GM21367 (cell line): ENCODE results near the gene CARHSP1.
"Not testable (repeated sequence)": the region's sequence is repeated elsewhere in the genome, so short reads cannot be mapped to it uniquely, and the experiment has no call there.

ENCODE experiments used
- ATAC-seq: cut with Tn5 transposase; IDR thresholded peaks from one replicate; pipeline ENCODE4 v1.9.1; 2021; ENCODE audit not compliant: unreplicated experiment

CARHSP1 gene

DNA sequence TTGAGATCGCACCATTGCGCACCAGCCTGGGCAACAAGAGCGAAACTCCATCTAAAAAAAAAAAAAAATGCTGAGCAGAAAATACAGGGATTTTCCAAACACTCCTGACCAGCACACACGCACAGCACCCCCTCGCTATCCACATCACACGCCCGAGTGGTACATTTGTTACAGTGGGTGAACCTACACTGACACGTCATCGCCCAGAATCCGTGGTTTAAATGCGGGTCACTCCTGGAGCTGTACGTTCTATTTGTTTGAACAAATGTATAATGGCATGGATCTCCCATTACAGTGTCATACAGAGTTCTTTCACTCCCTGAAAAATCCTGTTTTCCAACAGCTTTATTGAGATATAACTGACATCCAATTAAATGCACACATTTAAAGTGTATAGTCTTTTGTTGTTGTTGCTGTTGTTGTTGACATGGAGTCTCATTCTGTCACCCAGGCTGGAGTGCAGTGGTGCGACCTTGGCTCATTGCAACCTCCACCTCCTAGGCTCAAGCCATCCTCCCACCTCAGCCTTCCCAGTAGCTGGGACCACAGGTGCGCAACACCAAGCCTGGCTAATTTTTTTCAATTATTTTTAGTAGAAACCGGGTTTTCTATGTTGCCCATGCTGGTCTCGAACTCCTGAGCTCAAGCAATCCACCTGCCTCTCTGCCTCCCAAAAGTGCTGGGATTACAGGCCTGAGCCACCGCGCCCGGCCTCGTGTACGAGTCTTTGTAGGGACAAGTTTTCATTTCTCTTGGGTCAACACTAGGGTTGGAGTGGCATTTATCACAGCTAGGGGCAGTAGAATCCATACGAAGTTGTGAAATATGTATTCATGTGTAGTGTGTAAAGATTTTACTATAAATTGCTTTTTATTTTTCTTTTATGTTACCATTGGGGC is 4.4 kb upstream of the CARHSP1 start:
- no peak for ATAC-seq

DNA sequence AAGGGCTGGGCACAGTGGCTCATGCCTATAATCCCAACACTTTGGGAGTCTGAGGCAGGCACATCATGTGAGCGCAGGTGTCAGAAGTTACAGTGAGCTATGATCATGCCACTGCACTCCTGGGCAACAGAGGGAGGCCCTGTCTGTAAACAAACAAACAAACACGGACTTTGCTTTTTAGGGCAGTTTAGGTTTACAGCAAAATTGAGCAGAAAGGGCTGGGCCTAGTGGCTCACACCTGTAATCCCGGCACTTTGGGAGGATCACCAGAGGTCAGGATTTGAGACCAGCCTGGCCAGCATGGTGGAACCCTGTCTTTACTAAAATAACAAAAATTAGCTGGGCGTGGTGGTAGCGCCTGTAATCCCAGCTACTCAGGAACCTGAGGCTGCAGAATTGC is 3.3 kb upstream of the CARHSP1 start:
- no peak for ATAC-seq

DNA sequence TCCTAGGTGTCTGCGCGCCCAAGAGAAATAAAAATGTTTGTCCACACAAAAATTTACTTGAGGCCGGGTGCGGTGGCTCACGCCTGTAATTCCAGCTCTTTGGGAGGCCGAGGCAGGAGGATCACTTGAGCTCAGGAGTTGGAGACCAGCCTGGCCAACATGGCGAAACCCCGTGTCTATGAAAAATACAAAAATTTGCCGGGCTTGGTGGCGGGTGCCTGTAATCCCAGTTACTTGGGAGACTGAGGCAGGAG is 1.1 kb upstream of the CARHSP1 start:
- not testable (repeated sequence) for ATAC-seq

DNA sequence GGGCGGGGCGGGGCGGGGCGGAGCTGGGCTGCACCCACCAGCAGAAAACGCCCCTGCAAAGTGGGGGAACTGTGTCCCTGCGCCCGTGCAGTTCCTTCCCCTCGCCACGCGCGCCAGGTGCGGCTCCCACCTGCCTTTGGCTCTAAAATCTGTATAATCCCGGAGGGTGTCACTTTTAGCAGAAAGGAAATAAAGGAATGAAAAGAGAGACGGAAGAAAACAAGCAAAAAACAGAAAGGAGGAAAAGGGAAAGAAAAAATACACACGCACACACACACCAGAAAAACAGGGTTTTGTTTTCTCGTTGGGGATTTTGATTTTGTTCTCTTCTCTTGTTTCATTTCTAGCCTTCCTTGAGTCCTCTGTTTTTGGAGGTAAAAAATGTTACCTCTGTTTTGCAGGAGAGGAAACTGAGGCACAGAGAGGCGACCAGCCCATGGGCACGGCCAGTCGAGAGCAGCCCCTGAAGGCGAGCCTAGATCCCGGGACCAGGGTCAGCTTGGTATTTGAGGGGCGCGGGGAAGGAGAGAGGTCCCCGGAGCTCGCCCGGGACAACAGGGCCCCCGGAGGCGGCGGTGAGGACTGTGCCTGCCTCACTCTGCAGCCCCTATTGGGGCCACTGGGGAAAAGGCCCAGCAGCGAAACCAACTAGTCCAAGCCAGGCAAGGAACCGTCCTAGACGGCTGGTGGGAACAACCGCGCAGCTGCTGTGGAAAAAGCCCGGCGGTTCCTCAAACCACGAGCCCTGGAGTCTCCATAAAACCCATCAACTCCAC is 594 bp upstream of the CARHSP1 start:
- no peak for ATAC-seq

DNA sequence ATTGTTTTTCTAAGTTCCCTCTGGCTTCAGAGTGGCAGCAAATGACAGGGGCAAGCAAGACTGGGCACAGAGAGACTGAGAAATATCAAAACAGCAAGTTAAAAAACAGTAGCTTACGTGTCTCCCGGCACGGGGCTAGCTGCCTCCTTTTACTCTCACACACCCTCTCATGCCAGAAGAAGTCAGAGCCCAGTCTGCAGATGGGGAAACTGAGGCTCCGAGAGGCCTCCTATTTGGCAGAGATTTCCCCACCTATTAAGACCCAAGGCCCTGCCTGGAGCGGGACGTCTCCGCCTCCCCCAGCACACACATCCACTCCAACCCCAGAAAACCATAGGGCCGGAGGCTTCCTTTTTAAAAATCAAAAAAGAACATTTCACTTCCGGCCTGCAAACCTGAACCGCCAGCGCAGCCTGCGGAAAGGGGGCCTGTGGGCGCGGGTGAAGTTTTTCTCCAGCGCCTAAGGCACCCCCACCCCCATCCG is 832 bp downstream of the CARHSP1 start:
- ATAC-seq, result no peak

DNA sequence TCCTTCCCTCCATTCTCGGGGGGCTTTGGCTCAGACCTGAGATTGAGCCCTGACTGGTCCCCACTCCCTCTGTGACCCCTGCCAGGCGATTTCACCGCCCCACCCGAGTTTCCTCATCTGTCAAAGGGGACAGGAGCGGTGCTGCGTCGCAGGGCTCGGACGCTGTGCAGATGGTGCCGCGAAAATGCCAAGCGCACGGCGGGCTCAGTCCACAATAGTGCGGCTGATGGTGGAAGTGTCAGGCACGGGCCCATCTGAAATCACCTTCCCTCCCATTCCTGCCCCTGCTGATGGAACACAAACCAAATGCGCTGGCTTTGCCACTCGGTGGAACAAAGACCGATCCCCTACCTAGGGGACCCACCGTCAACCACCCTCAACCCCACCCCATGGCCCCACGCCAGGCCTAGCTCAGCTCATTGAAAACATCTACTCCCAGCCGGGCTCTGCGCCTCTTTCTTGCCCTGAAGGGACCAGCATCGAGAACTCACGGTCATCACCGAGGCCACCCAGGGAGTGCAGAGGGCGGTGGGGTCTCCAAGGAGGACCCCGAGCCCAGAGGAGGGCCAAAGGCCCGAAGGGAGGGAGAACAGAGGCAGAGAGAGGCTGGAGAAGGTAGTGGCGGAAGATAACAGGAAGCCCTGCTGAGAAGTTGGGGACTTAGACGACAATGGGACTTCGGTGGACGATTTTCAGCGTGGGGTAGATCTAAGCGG is 1.4 kb downstream of the CARHSP1 start:
- no peak for ATAC-seq

DNA sequence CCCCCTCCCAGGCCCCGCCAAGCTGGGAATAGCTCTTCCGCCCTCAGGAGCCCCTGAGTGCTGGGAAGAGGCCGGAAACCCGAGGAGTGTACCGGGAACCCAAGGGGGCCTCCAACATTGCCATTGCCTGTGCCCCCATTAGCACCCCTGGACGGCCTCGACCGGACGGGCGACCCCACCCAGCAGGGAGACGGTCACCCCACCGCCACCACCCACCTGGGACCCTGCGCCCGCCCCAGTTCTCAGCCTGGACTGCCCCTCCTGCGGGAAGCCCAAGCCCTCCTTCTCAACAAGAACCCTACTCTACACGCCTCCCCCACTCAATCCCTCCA is 2.0 kb downstream of the CARHSP1 start:
- no peak for ATAC-seq

DNA sequence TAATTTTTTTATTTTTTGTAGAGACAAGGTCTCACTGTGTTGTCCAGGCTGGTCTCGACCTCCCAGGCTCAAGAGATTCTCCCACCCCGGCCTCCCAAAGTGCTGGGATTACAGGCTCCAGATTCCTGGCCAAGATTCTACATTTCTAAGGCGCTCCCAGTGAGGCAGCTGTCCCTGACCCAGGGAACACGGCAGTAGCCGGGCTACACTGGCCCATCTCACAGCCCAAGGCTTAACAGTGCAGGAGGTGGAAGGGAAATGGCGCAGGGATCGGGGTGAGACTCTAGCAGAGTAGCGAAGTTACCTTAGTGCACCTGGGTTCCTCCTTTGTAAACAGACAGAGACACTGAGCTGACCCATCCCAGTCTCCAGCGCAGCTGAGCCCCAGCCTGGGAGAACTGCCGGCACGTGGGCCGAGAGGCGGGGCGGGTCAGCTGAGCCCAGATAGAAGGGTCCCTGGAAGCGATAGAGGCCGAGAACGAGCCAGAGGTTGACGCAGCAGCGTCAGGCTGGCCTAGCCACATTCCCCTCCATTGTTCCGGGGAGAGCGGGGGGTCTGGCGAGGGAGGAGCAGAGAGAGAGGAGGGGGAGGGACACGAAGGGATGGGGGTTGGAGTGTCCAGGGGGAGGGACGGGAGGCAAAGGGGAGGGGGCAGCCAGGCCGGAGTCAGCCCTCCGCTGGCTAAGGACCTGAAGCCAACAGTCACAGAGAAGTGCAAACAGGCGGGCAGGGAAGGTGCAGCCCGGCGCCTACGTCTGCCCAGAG is 2.5 kb downstream of the CARHSP1 start:
- no peak for ATAC-seq

DNA sequence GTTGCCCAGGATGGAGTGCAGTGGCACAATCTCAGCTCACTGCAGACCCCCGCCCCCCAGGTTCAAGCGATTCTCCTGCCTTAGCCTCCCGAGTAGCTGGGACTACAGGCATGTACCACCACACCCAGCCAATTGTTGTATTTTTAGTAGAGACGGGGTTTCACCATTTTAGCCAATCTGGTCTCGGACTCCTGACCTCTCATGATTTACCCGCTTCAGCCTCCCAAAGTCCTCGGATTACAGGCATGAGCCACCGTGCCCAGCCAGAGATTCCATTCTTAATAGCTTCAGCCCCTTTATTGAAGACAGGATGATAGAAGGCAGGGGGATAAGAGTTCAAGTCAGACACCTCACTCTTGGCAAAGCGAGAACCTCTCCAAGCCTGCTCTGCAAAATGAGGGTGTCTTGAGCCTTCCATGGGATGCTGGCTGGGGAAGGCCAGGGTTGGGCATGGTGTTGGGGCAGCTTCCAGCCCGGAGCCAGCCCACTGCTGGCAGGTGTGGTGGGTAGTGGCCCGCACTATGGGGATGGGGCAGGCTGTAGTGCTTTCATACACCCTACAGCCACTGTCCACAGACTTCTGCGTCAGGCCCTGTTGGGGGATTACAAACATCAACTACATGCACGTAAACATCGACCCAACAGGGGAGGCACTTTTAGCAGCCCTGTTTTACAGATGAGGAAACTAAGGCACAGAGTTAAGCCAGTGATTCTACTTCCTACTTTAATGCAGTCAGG is 3.5 kb downstream of the CARHSP1 start:
- no peak for ATAC-seq

DNA sequence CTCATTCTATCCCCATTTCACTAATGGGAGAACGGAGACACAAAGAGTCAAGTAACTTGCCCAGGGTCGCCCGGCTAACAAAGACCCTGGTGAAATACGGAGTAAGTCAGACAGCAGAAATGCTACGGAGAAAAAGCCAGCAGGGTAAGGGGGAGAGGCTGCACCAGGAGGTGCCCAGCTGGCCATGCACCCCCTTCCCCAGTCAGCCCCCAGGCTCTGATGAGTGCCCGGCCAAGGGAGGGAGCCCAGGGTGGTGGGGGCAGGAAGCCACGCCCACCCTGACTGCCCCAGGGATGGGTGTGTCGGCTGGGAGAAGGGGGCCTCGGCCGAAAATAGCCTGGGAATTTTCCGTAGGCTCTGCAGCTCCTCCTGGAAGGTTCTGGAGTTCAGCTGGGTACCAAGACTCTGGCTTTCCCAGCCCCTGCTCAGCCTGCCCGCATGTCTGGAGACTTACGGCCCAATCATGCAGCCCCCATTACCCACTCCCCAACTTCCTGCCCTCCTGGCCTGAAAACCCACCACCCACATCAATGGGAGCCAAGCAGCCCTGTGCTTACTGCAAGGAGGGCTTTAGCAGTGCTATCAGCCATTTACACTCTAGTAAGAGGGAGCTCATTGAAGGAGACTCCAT is 4.2 kb downstream of the CARHSP1 start:
- ATAC-seq, result no peak

DNA sequence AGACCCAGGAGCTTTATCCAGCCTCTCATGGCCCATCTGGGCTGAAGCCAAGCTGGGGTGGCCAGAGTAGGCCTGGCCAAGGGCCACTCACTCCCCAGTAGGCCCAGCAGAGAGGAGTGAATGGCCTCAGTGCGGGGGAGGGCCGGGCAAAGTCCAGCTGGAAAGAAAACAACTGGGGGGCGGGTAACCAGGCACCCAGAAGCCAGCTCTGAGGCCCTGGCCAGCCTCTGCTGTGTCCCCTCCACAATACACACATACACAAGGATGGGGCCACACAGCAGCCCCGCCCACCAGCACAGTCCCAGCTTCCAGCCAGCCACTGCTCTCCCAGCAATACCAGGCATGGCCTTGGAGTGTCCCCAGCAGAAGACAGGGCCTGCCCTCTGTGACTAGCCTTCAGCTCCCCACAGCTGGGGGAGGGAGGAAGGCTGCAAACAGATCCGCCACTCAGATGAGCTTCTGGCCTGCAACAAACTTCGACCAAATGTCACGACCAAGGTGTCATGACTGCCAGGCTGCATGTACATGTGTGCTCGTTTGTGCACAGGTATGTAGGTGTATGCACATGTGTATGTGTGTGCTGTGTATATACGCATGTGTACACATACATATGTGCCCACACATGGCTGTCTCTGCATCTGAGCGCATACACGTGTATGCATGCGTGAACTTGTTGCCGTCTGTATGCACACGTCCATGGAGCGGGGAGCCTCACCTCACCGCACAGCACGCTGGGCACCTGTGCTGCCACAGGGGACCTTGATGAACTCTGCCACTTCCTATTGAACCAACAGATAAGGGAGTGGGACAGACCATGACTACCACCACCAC is 5.0 kb downstream of the CARHSP1 start:
- ATAC-seq, result no peak

DNA sequence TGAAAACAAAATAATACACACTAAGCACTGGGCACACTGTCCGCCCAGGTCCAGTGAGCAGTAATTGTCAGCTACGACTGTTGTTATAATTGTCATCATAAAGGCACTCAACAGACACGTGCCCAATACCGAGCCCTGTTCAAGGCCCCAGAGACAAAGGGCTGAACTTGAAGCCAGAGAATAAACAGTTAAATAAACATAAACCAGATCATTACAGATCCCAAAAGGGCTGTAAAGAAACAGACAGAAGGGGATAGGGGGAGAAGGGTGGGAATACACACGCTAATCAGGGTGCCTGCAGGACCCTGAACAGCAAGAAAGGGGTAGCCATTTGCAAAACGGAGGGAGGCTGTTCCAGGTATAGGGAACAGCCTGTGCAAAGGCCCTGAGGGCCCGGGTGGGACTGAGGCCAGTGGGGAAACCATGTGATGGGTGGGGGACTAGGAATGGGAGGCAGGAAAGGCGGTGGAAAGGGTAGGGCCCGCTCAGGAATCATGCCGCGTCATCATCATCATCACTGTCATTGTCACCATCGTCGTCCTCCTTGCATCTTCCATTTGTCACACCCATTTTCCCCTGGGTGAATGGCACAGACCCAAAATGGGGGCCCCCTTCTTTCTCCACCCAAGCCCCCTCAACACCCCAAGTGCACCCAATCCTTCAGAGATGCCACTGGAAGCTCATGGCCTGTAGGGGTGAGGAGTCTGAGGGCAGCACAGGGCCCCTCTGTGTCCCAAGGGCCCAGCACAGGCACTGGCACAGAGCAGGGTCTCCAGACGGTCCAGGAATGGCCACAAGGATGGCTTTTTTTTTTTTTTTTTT is 6.3 kb downstream of the CARHSP1 start:
- ATAC-seq, result no peak

DNA sequence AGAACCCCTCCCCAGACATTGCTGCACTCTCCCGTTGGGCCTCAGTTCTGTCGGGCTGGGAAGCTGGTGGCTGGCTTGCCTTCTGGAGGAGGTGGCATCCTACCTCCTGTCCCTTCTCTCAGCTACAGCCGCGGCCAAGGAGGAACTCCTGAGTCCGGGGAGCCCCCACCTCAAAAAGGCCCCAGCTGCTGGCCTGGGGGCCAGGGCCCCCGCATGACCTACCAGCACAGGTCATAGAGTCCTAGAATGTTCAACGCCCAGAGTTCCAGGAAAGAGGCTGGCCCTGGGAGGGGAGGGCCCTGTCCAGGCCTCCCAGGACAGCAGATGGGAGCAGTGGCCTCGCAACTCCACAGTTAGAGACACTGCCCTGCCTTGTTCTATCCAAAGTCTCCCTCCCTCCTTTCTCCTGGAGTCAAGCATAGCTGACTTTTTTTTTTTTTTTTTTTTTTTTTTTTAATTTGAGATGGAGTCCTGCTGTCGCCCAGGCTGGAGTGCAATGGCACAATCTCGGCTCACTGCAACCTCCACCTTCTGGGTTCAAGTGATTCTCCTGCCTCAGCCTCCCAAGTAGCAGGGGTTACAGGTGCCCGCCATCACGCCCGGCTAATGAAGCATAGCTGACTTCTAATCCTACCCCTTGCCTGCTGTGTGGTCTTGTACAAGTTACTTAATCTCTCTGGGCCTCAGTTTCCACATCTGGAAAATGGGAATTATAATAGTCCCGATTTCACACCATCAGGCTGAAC is 7.1 kb downstream of the CARHSP1 start:
- ATAC-seq, result no peak

DNA sequence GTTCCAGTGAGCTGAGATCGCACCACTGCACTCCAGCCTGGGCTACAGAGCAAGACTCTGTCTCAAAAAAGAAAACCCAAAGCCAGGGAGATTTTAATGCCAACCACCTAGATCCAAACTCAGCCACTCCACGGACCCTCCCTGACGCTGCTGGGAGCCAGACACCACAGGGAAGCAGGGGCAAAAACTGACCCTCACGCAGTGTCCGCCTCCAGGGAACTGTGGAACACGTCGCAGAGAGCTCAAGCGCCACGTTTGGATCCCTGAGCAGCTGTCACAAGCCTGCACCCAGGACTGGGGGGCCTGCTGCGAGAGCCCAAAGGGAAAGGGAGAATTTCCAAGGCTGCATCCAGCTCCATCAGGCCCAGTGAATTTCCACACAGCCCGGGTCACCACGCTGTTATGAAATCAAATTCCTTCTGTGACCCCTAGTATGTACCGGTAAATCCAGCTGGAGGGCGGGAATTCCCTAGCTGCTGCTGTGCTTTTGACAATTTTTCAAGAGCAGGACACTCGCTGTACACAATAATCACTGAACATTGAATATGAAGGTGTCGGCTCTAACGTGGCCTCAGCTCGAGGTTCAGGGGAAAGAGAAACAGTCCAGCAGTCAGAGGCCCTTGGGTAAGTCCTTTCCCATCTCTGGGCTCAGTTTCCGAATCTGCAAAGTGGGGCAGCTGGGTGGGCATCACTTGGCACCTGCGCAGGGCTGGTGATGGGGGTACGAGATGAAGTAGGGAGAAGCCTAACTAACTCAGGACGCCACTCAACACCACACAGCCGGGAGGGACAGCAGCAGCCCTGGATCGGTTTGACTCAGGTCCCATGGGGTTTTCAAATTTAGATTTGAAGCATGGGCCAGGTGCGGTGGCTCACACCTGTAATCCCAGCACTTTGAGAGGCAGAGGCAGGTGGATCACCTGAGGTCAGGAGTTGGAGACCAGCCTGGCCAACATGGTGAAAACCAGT is 8.6 kb downstream of the CARHSP1 start:
- ATAC-seq, result no peak

DNA sequence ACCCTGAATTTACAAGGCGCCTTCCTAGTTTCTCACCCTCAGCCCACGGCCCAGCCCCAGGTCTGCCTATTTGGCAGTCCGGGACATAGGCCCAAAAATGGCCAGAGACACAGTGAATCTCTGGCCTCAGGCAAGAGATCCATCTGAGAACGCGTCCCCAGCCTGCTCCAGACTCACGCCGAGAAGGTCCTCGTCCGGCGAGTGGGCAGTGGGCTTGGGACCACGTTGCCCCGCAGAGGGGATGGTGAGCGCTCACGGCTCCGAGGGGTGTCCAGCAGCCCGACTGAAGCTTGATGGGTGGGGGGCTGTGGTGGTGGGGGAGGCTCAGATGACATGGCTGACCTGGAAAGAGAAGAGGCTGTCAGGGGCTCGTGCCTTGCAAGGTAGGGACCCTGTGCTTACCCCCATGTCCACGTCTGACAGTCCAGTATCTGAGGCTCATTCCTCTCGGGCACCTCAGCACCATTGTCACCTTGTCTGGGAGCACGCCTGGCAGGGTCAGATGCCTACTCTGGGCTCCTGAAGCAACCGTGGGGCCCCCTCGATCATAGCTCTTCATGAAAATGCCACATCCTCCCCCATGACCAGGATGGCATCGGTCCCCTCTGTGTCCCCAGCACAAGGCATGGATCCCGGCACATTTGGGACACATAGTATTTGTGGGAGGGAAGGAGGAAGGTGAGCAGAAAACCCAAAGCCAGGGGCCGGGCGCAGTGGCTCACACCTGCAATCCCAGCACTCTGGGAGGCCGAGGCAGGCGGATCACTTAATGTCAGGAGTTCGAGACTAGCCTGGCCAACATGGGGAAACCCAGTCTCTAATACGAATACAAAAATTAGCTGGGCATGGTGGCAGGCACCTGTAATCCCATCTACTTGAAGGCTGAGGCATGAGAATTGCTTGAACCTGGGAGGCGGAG is 9.6 kb downstream of the CARHSP1 start:
- no peak for ATAC-seq
